Iris pigment epithelial cell (primary cell): ENCODE data around the gene PGF.

Experiments
- DNase-seq: peaks from one replicate; pipeline ENCODE4 v3.0.0-alpha.2; 2011; ENCODE audit warnings: low read depth

PGF gene

GRCh38 chr14:74978416-74978947, 23.1 kb upstream of the PGF start:
- no peak for DNase-seq

GRCh38 chr14:74977901-74978385, 22.5 kb upstream of the PGF start:
- DNase-seq = no peak

GRCh38 chr14:74977164-74977900, 21.9 kb upstream of the PGF start:
- no peak for DNase-seq

GRCh38 chr14:74976264-74977113, 21.1 kb upstream of the PGF start:
- DNase-seq = no peak

- no peak for DNase-seq
Measured at GRCh38 chr14:74975059-74975810, 19.8 kb upstream of the PGF start.

GRCh38 chr14:74974364-74975058, 19.1 kb upstream of the PGF start:
- no peak for DNase-seq

GRCh38 chr14:74973905-74974363, 18.5 kb upstream of the PGF start:
- no peak for DNase-seq

- DNase-seq = peak; percentile 50
Measured at GRCh38 chr14:74973003-74973653, 17.7 kb upstream of the PGF start.

GRCh38 chr14:74968811-74969210, 13.4 kb upstream of the PGF start:
- DNase-seq = no peak

- no peak for DNase-seq
Measured at GRCh38 chr14:74965486-74966153, 10.2 kb upstream of the PGF start.

GRCh38 chr14:74964787-74965485, 9.5 kb upstream of the PGF start:
- no peak for DNase-seq

GRCh38 chr14:74963705-74964271, 8.4 kb upstream of the PGF start:
- peak; percentile 64 for DNase-seq

- DNase-seq = no peak
Measured at GRCh38 chr14:74963178-74963704, 7.8 kb upstream of the PGF start.

- no peak for DNase-seq
Measured at GRCh38 chr14:74962493-74962892, 7.1 kb upstream of the PGF start.

GRCh38 chr14:74962046-74962445, 6.6 kb upstream of the PGF start:
- no peak for DNase-seq

GRCh38 chr14:74961238-74961911, 6.0 kb upstream of the PGF start:
- DNase-seq = no peak

- DNase-seq = no peak
Measured at GRCh38 chr14:74960736-74961135, 5.3 kb upstream of the PGF start.

GRCh38 chr14:74959596-74960180, 4.3 kb upstream of the PGF start:
- no peak for DNase-seq
